NCI-H1105 (cell line): ENCODE measurements around the gene LILRB2.
A peak's percentile ranks its signal among the peaks of the same experiment; 100 is the strongest.
"Not testable (repeated sequence)": the region's sequence is repeated elsewhere in the genome, so short reads cannot be mapped to it uniquely, and the experiment has no call there.

Source experiments
- DNase-seq: peaks from one replicate; lab custom pipeline; 2025; lab: John Stamatoyannopoulos, UW

Gene LILRB2

GRCh38 chr19:54271587-54271986 lies 9.3 kb downstream of the LILRB2 start:
- not testable (repeated sequence) for DNase-seq

- no peak for DNase-seq
These were observed 9.8 kb downstream of the LILRB2 start for GRCh38 chr19:54271106-54271505.

GRCh38 chr19:54268936-54269335 lies 12.0 kb downstream of the LILRB2 start:
- DNase-seq, result no peak

GRCh38 chr19:54266133-54266532 lies 14.8 kb downstream of the LILRB2 start:
- DNase-seq, result peak; percentile 59

- no peak for DNase-seq
These were observed 18.4 kb downstream of the LILRB2 start for GRCh38 chr19:54262470-54262869.

DNA sequence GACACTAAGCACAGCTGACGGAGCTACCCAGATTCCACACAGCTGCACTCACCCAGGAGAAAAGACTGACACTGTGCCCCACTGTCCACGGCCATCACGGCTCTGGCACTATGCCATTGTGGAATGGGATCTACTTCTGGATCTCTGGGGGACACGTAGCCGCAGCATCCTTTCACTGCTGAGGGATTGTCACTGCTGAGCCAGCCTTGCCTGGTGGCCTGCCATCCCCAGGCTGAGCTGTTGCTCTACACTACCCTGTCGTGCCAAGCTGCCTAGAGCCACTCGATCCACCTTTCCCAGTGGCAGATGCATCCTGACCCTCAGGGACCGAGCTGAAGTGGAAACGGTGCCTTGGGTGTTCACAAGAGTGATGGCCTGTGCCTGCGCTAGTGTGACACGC lies 18.8 kb downstream of the LILRB2 start:
- no peak for DNase-seq

GRCh38 chr19:54257116-54257480 lies 23.8 kb downstream of the LILRB2 start, which contains the start of gene LILRB5:
Gene LILRB5 (minus strand): TSS chr19:54257273. CDS start chr19:54257193, 80 bp downstream.
- no peak for DNase-seq

- no peak for DNase-seq
These were observed 24.4 kb downstream of the LILRB2 start for GRCh38 chr19:54256250-54257115.

DNA sequence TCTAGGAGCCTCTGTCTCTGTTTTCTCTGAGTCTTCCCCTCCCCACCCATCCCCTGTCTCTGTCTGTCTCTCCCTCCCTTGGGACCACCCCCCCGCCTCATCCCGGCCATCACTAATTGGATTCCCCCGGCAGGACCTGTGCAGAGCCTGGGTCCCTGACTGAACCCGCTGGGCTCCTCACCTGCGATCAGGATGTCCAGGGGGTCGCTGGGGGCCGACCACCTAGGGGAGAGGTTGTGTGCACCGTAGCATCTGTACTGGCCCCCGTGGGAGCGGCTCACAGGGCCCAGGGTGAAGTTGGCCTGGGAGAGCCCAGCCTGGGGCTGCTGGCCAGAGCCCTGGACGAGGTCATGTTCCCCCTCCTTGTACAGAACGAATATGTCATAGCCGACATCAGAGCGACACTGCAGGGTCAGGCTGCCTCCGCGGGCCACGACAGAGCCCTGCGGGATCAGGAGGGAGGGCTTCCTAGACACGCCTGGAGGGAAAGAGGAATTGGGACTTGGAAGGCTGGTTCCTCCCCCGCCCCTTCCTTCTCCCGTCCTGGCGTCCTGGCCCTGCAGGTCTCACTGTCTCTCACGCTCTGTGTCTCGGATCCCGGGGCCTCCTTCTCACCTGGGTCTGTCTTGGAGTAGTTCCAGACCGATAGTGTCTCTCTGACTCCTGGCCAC lies 25.7 kb downstream of the LILRB2 start:
- DNase-seq, result no peak

DNA sequence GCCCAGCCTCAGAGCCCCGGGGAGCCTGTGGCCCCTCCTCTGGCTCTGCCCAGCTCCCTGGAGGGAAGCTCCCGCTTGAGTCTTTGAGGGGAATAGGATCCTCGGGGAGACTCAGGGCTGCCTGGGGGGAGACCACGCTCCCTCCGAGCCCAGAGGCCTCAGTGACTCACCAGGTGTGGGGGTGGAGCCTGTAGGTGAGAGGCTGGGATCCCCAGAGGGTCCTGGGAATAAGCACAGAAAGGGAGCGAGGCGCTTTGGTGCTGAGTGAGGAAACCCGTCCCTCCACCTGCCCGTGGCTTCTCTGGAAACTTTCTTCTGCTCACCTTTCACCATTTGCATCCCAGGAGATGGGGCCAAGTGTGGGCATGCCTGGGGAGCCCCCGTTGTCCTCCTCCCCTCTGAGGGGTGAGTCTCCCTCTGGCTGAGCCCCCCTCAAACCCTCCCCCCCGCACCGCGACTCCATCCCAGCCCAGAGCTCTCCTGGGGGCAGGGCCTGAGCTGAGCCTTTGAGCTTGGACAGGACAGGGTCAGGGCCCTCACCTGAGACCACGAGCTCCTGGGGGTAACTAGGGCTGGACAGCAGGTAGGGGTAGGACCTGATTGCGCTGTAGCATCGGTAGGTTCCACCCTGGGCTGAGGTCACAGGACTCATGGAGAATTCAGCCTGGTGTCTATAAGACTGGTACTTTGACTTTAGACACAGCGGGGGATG lies 26.6 kb downstream of the LILRB2 start:
- no peak for DNase-seq

GRCh38 chr19:54253331-54254194 lies 27.3 kb downstream of the LILRB2 start:
- no peak for DNase-seq

DNA sequence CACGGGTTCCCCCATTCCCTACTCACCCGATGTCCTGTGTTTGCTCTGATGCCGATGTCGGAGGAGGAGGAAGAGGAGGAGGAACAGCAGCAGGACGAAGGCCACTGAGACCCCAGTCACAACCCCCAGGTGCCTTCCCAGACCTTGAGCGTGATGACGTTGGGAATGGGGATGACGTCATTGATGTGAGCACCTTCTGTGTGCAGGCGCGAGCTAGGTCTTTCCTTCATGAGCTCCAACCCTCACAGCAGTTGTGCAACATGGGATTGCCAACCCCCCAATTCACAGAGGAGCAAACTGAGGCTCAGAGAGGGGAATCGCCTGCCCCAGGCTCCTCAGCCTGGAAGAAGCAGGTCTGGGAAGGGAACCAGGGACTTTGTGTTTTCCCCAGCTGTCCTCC lies 28.1 kb downstream of the LILRB2 start:
- DNase-seq, result no peak

- DNase-seq, result no peak
These were observed 28.7 kb downstream of the LILRB2 start for GRCh38 chr19:54252243-54252642.

- DNase-seq, result no peak
These were observed 32.8 kb downstream of the LILRB2 start for GRCh38 chr19:54248016-54248601.

DNA sequence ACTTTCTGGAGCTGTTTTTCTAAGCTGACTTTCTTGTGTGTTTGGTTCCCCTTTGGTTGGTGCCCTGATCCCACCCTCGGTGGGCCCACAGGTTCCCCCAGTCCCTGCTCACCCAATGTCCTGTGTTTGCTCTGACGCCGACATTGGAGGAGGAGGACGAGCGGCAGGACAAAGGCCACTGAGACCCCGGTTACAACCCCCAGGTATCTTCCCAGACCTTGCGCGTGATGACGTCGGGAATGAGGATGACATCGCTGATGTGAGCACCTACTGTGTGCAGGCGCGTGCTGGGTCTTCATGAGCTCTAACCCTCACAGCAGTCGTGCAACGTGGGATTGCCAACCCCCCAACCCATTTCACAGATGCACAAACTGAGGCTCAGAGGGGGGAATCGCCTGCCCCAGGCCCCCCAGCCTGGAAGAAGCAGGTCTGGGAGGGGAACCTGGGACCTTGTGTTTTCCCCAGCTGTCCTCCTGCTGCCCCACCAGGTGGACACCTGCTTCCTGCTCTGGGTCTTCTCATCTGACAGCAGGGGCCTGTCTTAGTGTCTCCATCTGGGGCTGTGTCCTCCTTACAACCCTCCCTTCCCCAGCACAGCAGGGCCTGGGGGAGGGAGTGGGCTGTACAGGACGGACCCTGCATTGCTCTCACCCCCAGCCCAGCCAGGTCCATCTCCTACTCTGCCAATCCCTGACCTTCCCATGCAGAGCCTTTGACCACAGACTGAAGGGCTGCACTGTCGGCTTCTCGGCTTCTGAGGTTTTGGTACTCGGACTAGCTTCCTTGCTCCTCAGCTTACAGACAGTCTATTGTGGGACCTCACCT lies 33.6 kb downstream of the LILRB2 start:
- no peak for DNase-seq

- no peak for DNase-seq
These were observed 35.0 kb downstream of the LILRB2 start for GRCh38 chr19:54245936-54246335.

GRCh38 chr19:54243809-54244208 lies 37.1 kb downstream of the LILRB2 start:
- DNase-seq, result not testable (repeated sequence)

DNA sequence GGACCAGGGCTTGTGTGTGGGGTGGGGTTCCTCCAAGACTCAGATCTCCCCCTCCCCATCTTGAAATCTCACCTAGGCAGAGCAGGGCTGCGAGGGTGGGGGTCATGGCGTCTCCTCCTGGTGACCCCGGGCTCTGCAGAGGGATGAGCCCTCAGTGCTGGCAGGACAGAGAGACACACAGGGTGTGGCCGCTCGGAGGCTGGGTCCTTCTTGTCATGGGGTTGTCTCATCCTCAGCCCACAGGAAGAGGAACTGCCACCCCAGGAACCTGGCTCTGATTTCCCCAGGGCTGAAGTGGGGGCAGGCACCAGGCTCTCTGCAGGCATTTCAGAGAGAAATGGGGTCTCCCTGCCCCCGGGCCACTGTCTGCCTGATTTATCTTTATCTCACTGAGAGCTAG lies 38.3 kb downstream of the LILRB2 start, which contains the start of gene LILRA6:
Gene LILRA6, minus strand, starts transcription at position 145 of the 400 bp plus-strand sequence.
- DNase-seq, result not testable (repeated sequence)

GRCh38 chr19:54242234-54242633 lies 38.7 kb downstream of the LILRB2 start:
- not testable (repeated sequence) for DNase-seq
